Measurements from ENCODE around the gene TMEM147. TPM values are rescaled to one million over a fixed set of nuclear protein-coding genes. Genes with fewer than 3 reads are reported as not detected.
A peak's percentile ranks its signal among the peaks of the same experiment; 100 is the strongest.

Gene TMEM147
- total RNA-seq, 1 experiment from 2014 or later = 126 TPM

GRCh38 chr19:35566738-35567137 lies 21.3 kb downstream of the TMEM147 start:
- H3K4me3 ChIP-seq (ENCODE audit: low read length) = no peak overlapping the region
- H4K20me1 ChIP-seq (ENCODE audit: insufficient read depth, low read depth, low read length) = no peaks in the 10 kb centered on the region
- no peaks in the 10 kb centered on the region for H3K36me3 ChIP-seq (ENCODE audit: insufficient read depth, low read length)
- H3K4me1 ChIP-seq (ENCODE audit: low read length) = no peaks in the 10 kb centered on the region
- H3K27ac ChIP-seq (ENCODE audit: low read length) = no peak overlapping the region
- no peaks in the 10 kb centered on the region for H3K27me3 ChIP-seq (ENCODE audit: low read length)
- H3K9me2 ChIP-seq (replicated peaks; ENCODE audit: insufficient read depth, low read length) = no peaks in the 10 kb centered on the region
- no peak overlapping the region for H3K9ac ChIP-seq (ENCODE audit: low read length)
- H3K4me2 ChIP-seq (ENCODE audit: low read depth, low read length, poor library complexity, severe bottlenecking) = no peak overlapping the region
- H3K79me2 ChIP-seq (ENCODE audit: low read length) = no peaks in the 10 kb centered on the region
- H3K9me3 ChIP-seq (ENCODE audit: low read length) = no peaks in the 10 kb centered on the region
- DNase-seq = no peak
- H2AFZ ChIP-seq (ENCODE audit: low read length) = no peak overlapping the region

GRCh38 chr19:35569281-35569781 lies 23.9 kb downstream of the TMEM147 start:
- Histone ChIP-seq H3K9ac (ENCODE audit: low read length) (no peak overlapping the region), H3K36me3 (ENCODE audit: insufficient read depth, low read length) (no peaks in the 10 kb centered on the region), H3K27me3 (ENCODE audit: low read length) (no peaks in the 10 kb centered on the region), H2AFZ (ENCODE audit: low read length) (no peak overlapping the region), H3K79me2 (ENCODE audit: low read length) (no peaks in the 10 kb centered on the region), H3K27ac (ENCODE audit: low read length) (no peak overlapping the region), H4K20me1 (ENCODE audit: insufficient read depth, low read depth, low read length) (no peaks in the 10 kb centered on the region), H3K9me3 (ENCODE audit: low read length) (no peaks in the 10 kb centered on the region), H3K4me2 (ENCODE audit: low read depth, low read length, poor library complexity, severe bottlenecking) (no peak overlapping the region), H3K4me3 (ENCODE audit: low read length) (no peak overlapping the region), H3K9me2 (replicated peaks; ENCODE audit: insufficient read depth, low read length) (no peaks in the 10 kb centered on the region), H3K4me1 (ENCODE audit: low read length) (no peaks in the 10 kb centered on the region)
- no peak for DNase-seq

- Histone ChIP-seq H4K20me1 (ENCODE audit: insufficient read depth, low read depth, low read length) (no peaks in the 10 kb centered on the region), H3K4me2 (ENCODE audit: low read depth, low read length, poor library complexity, severe bottlenecking) (no peak overlapping the region), H3K9me3 (ENCODE audit: low read length) (peaks cover 10% of the 10 kb centered on the region), H2AFZ (ENCODE audit: low read length) (no peak overlapping the region), H3K36me3 (ENCODE audit: insufficient read depth, low read length) (no peaks in the 10 kb centered on the region; the same call in 1 of the 2 replicates), H3K9me2 (replicated peaks; ENCODE audit: insufficient read depth, low read length) (no peaks in the 10 kb centered on the region), H3K9ac (ENCODE audit: low read length) (no peak overlapping the region), H3K4me3 (ENCODE audit: low read length) (no peak overlapping the region), H3K27ac (ENCODE audit: low read length) (no peak overlapping the region), H3K4me1 (ENCODE audit: low read length) (no peaks in the 10 kb centered on the region), H3K79me2 (ENCODE audit: low read length) (no peaks in the 10 kb centered on the region), H3K27me3 (ENCODE audit: low read length) (no peaks in the 10 kb centered on the region)
- DNase-seq = no peak
Measured at GRCh38 chr19:35571406-35571965, 26.1 kb downstream of the TMEM147 start.

GRCh38 chr19:35577918-35578317 lies 32.5 kb downstream of the TMEM147 start:
- Histone ChIP-seq H4K20me1 (ENCODE audit: insufficient read depth, low read depth, low read length) (no peaks in the 10 kb centered on the region), H3K9me3 (ENCODE audit: low read length) (peaks cover 15% of the 10 kb centered on the region), H3K79me2 (ENCODE audit: low read length) (no peaks in the 10 kb centered on the region), H3K27ac (ENCODE audit: low read length) (no peak overlapping the region), H3K27me3 (ENCODE audit: low read length) (no peaks in the 10 kb centered on the region), H3K9ac (ENCODE audit: low read length) (no peak overlapping the region), H2AFZ (ENCODE audit: low read length) (no peak overlapping the region), H3K4me2 (ENCODE audit: low read depth, low read length, poor library complexity, severe bottlenecking) (no peak overlapping the region), H3K9me2 (replicated peaks; ENCODE audit: insufficient read depth, low read length) (no peaks in the 10 kb centered on the region), H3K36me3 (ENCODE audit: insufficient read depth, low read length) (no peaks in the 10 kb centered on the region; the same call in 1 of the 2 replicates), H3K4me3 (ENCODE audit: low read length) (no peak overlapping the region), H3K4me1 (ENCODE audit: low read length) (no peaks in the 10 kb centered on the region)
- no peak for DNase-seq

GRCh38 chr19:35578707-35579106 lies 33.3 kb downstream of the TMEM147 start:
- Histone ChIP-seq H3K9me2 (replicated peaks; ENCODE audit: insufficient read depth, low read length) (no peaks in the 10 kb centered on the region), H3K9ac (ENCODE audit: low read length) (no peak overlapping the region), H3K27me3 (ENCODE audit: low read length) (no peaks in the 10 kb centered on the region), H3K9me3 (ENCODE audit: low read length) (peaks cover 15% of the 10 kb centered on the region), H3K79me2 (ENCODE audit: low read length) (no peaks in the 10 kb centered on the region), H2AFZ (ENCODE audit: low read length) (no peak overlapping the region), H3K27ac (ENCODE audit: low read length) (no peak overlapping the region), H3K4me3 (ENCODE audit: low read length) (no peak overlapping the region), H3K4me2 (ENCODE audit: low read depth, low read length, poor library complexity, severe bottlenecking) (no peak overlapping the region), H3K36me3 (ENCODE audit: insufficient read depth, low read length) (no peaks in the 10 kb centered on the region; the same call in 1 of the 2 replicates), H4K20me1 (ENCODE audit: insufficient read depth, low read depth, low read length) (no peaks in the 10 kb centered on the region), H3K4me1 (ENCODE audit: low read length) (no peaks in the 10 kb centered on the region)
- no peak for DNase-seq

- DNase-seq = no peak
- Histone ChIP-seq H3K36me3 (ENCODE audit: insufficient read depth, low read length) (no peaks in the 10 kb centered on the region), H3K27me3 (ENCODE audit: low read length) (no peaks in the 10 kb centered on the region), H3K9ac (ENCODE audit: low read length) (no peak overlapping the region), H3K9me3 (ENCODE audit: low read length) (no peaks in the 10 kb centered on the region), H2AFZ (ENCODE audit: low read length) (no peak overlapping the region), H3K4me2 (ENCODE audit: low read depth, low read length, poor library complexity, severe bottlenecking) (no peak overlapping the region), H3K4me1 (ENCODE audit: low read length) (no peaks in the 10 kb centered on the region), H3K9me2 (replicated peaks; ENCODE audit: insufficient read depth, low read length) (no peaks in the 10 kb centered on the region), H4K20me1 (ENCODE audit: insufficient read depth, low read depth, low read length) (no peaks in the 10 kb centered on the region), H3K27ac (ENCODE audit: low read length) (no peak overlapping the region), H3K79me2 (ENCODE audit: low read length) (no peaks in the 10 kb centered on the region), H3K4me3 (ENCODE audit: low read length) (no peak overlapping the region)
Measured at GRCh38 chr19:35582760-35583159, 37.3 kb downstream of the TMEM147 start.

GRCh38 chr19:35585848-35586247 lies 40.4 kb downstream of the TMEM147 start, which contains the start of gene PMIS2:
Gene PMIS2 (plus strand): TSS chr19:35586173. CDS start chr19:35586260, 87 bp downstream.
- H3K4me2 ChIP-seq (ENCODE audit: low read depth, low read length, poor library complexity, severe bottlenecking) = no peak within 1 kb of the TSS
- peak; percentile 82 for DNase-seq
- no peaks in the 10 kb centered on the region for H3K79me2 ChIP-seq (ENCODE audit: low read length)

GRCh38 chr19:35587321-35587720 lies 41.9 kb downstream of the TMEM147 start:
- no peaks in the 10 kb centered on the region for H3K4me1 ChIP-seq (ENCODE audit: low read length)
- H2AFZ ChIP-seq (ENCODE audit: low read length) = no peak overlapping the region
- no peaks in the 10 kb centered on the region for H3K79me2 ChIP-seq (ENCODE audit: low read length)

More at GRCh38 chr19:35585848-35586247, 40.4 kb downstream of the TMEM147 start, which contains the start of gene PMIS2:
- H3K9ac ChIP-seq (ENCODE audit: low read length) = no peak within 1 kb of the TSS
- H2AFZ ChIP-seq (ENCODE audit: low read length) = no peak within 1 kb of the TSS
- H3K9me2 ChIP-seq (replicated peaks; ENCODE audit: insufficient read depth, low read length) = no peaks in the 10 kb centered on the region
- H3K27me3 ChIP-seq (ENCODE audit: low read length) = no peaks in the 10 kb centered on the region
- no peaks in the 10 kb centered on the region for H3K36me3 ChIP-seq (ENCODE audit: insufficient read depth, low read length)
- H3K4me1 ChIP-seq (ENCODE audit: low read length) = no peaks in the 10 kb centered on the region
- H3K27ac ChIP-seq (ENCODE audit: low read length) = no peak within 1 kb of the TSS
- no peaks in the 10 kb centered on the region for H4K20me1 ChIP-seq (ENCODE audit: insufficient read depth, low read depth, low read length)
- no peak within 1 kb of the TSS for H3K4me3 ChIP-seq (ENCODE audit: low read length)
- H3K9me3 ChIP-seq (ENCODE audit: low read length) = no peaks in the 10 kb centered on the region

More at GRCh38 chr19:35587321-35587720, 41.9 kb downstream of the TMEM147 start:
- Histone ChIP-seq H3K27me3 (ENCODE audit: low read length) (no peaks in the 10 kb centered on the region), H3K36me3 (ENCODE audit: insufficient read depth, low read length) (no peaks in the 10 kb centered on the region), H3K4me2 (ENCODE audit: low read depth, low read length, poor library complexity, severe bottlenecking) (no peak overlapping the region), H4K20me1 (ENCODE audit: insufficient read depth, low read depth, low read length) (no peaks in the 10 kb centered on the region), H3K9ac (ENCODE audit: low read length) (no peak overlapping the region), H3K9me3 (ENCODE audit: low read length) (no peaks in the 10 kb centered on the region), H3K9me2 (replicated peaks; ENCODE audit: insufficient read depth, low read length) (no peaks in the 10 kb centered on the region), H3K27ac (ENCODE audit: low read length) (no peak overlapping the region), H3K4me3 (ENCODE audit: low read length) (no peak overlapping the region)
- no peak for DNase-seq
